Endometrial microvascular endothelial cells (primary cell): ENCODE measurements around the gene DIS3L2. TPM values are rescaled to one million over a fixed set of nuclear protein-coding genes. Genes with fewer than 3 reads are reported as not detected.

Experiments used
- in situ Hi-C: cut with HindIII; loops from 2 replicates; pipeline ENCODE4 v1.10.0; 2017; ENCODE audit warnings: low sequenced_read_pairs, low pct_unique_long_range_greater_than_20kb; ENCODE audit errors: inconsistent ontology term
- total RNA-seq: library from RNA; depleted of rRNA; stranded (reverse); fragments of >200 nt; gene quantifications from one replicate; pipeline ENCODE4 v1.2.3, GENCODE V29; 2015; ENCODE audit errors: inconsistent ontology term

Gene DIS3L2
- total RNA-seq, 1 donor from 2014 or later = 25.8 TPM

DNA sequence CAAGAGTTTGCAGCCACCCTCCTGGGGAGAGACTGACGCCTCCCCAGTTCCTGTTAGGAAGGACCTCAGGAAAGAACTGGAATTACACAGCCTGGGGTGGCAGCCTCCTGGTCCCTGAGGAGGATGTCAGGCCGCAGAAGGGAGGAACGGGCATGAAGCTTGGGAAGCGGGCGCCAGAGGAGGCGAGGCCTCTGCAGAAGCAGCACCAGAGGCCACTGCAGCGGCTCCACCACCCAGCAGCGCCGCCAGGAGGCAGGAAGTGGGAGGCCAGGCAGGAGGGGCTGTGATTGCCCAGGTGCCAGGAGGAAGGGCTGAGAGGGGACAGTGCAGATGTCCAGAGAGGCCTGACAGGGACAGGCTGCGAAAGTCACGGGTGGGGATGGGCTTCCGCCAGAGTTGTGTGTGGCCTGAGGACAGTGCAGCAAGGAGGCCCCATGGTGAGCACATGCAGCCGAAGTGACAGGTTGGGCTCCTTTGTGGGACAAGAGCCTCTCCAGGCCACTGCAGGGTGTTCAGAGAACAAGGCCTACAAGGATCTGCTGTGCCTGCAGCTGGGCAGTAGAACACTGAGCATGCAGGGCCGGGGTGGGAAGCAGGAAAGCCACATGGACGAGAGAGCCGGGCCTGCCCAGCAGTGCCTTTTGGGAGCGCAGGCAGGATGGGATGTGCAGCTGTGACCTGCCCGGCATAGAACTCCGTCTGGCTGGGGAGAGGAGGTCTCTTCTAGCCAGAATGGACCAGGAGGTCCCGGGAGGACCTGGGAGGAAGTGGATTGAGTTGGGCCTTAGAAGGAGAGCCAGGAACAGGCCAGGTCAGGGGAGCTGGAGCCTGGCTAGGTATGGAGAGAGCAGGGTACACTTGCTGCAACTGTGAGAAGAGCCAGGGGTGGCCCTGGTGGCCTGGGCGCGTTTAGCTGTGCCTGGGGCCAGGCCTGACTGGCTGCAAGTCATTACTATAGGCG lies 377.9 kb downstream of the DIS3L2 start:
- in situ Hi-C loops = no loop called here

DNA sequence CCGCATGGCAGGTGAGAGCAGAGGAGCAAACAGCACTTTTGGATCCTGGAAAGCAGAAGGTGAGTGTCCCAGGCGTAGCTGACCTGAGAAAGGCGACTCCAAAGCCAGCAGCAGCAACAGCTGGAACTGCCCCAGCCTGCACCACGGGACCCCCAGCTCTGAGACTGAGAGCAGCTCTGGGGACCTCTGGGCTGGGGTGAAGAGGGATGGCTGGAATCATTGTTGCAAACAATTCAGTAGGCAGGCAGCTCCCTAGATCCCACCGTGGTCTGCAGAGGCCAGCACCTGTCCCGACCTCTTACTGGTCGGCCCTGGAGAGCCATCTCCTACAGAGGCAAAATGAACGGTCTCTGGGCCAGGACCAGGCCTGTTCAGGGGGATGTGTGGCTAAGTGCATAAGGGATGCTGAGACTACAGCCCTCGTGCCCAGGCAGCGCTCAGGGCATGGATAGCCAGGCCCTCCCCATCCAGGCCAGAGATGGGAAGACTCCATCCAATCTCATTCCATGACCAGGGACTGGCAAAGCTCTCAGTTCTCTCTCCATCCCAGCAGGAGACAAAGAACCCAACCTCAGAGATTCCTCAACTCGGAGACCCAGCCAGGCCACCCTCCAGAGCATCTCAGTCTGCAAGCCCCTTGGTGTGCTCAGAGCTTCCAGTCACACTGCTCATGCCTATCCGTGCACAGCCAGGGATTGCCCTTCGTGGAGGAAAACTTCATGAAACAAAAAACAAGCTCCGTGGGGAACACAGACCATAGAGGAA lies 378.8 kb downstream of the DIS3L2 start:
- in situ Hi-C loops = no loop called here

DNA sequence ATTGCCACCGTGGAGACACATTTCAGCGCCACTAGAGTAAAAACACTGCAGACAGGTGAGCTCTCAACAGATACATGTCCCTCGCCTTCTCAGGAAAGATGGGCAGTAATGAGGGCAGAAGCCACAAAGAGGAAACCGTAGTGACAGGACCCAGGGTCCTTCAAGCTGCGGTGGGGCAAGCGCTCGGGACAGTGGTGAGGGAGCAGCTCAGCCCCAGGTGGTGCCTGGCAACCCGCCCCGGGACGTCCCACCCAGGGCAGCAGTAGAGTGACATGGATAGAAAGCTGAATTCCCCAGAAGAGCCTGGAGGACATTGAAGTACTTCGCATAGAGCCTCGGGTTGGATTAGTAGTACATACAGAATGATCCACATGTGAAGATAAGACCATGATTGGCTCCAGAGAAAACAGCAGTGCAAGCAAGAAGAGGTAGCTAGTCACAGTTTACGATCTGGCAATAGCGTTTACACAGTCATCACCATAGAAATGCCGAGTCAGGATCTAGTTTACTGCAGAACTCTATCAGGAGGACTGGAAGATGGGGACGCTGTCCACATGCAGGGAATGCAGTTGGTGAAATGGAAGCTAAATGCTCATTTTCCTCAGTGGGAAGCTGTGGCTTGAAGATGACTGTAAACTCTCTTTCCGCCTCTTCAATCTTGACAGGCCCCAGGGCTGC lies 379.7 kb downstream of the DIS3L2 start:
- in situ Hi-C loops = no loop called here

DNA sequence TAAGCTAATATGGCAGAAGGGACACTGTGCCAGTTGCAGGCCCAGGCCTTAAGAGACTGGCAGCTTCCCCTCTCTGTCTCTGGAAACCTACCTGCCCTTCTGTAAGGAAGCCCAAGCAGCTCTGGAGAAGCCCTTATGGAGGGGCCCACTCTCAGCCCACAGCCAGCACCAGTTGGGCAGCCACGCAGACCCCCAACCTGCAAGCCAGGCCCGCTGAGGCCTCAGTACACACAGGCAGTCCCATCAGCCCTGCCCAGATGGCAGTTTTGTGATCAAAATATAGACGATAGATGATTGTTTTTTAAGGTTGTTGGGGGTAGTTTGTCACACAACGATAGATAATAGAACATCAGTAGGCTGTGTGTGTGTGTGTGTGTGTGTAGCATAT lies 380.2 kb downstream of the DIS3L2 start:
- in situ Hi-C loops = no loop called here

DNA sequence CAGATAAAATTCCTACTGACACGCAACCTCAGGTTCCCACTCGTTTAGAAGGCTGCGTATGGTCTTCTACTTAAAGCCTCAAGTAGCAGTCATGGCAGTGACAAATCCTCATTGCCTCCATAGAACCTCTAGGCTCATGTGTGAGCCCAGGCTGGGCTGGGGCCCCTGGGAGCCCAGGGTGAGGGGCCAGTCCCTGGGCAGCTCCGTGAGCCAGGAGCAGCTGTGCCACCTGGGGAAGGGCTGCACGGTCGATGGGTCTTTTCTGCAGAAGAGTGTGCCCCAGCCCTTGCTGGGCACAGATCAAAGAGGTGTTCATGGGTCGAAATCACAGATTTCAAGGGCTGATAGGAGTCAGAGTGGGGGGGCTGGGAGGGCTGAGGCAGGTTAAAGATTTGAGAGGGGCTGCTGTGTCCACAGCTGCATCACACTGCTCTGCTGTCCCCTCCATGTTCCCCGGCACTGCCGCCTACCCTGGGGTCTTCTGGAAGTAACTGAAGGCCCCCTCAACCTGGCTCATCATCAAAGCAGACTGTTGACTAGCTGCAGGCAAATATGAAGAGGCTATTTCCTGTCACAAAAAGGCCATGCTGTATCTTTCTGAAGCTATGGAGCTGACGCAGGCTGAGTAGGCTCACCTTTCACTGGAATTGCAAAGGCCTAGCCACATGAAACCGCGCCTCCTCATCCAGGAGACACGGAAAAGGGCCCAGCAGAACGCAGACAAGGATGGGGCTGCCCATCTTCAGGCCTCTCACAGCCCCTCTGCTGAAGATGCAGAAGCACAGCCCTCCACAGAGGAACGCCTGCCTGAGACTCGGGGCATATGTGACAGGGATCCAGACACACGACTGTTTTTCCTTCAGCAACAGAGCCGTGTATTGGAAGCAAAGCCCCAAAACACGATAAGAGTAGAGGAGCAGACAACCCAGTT lies 381.4 kb downstream of the DIS3L2 start:
- in situ Hi-C loops = no loop called here

DNA sequence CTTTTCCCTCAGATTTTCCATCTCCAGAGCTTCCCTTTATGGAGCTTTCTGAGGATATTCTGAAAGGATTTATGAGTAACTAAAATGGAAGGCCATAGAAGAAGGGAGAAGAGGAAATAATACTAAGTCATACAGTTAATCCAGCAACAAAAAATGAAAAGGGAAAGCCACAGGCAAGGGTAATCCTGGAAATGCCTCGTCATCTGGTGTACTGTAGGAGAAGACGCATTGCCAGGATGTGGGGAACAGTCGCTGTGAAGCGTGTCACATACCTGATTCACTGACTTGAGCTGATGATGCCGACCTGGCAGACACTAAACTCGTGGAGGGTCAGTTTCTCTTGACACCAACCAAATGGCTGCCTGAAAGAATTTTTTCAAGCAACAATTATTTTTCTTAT lies 382.3 kb downstream of the DIS3L2 start:
- in situ Hi-C loops = no loop called here

DNA sequence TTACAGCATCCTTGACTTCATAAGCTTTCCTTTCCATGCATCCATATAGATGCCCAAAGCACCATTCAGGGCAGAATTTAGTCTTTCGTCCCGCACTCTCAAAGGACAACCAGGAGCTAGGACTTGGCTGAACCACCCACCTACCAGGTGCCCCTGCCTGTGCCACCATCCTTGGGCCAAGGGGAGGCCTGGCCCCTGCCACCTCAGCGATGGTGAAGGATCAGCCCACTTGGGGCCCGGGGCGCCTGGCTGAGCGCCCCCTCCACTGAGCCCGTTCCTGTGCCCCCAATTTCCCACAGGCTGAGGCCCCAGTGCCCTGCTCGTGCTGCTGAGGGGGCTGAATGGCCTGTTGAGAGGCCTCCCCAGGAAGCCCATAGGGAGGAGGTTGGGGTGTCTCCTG lies 383.7 kb downstream of the DIS3L2 start:
- in situ Hi-C loops = no loop called here

DNA sequence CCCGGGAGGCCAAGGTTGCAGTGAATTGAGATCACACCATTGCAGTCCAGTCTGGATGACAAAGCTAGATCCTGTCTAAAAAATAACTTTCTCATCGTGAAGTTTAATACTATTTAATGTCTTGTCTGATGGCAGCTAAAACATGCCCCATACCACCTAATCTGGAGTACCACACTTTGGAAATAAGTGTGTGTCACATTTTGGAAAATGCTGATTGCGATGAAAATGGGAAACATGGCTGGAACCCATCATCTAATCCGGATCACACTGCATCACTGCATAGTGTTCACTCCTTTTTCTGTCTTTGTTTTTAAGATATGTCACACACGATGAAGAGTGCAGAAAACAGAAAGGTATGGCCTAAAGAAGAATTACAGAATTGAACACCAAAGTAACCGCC lies 385.9 kb downstream of the DIS3L2 start:
- in situ Hi-C loops = no loop called here

DNA sequence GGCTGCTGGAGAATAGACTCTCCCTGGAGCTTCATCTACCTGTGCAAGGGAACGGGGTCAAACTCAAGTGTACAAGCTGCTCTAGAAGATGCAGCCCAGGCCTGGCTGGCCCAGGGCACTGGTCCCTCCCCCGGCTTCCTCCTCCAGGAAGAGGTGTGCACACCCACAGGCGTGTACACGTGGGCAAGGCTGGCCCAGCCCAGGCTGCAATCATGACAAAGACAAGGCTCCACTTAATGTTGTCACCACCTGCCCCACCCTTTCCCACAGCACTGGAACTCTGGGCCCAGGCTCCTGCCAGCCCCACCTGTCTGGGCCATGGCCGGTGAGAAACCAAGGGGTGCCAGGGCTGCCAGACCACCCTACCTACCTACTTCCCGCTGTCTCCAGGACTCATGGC lies 387.4 kb downstream of the DIS3L2 start:
- in situ Hi-C loops = no loop called here

DNA sequence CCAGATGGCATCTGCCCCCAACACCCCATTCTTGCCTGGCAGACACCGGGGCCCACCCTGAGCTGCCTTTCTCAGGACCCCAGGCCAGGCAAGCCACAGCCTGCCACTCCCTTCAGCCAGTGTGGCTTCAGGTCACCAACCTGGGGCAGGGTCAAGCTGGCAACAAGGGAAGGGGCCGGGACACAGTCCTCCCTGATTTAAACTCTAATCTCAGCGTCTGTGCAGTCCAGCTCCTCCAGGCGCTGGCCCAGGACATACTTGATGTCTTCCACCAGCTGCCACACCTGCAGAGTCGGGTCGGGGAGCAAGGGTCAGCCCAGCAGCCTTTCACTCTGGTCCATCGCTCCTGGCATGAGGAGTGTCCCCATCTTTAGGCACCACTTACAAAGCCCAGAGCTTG lies 388.0 kb downstream of the DIS3L2 start:
- in situ Hi-C loops = no loop called here

DNA sequence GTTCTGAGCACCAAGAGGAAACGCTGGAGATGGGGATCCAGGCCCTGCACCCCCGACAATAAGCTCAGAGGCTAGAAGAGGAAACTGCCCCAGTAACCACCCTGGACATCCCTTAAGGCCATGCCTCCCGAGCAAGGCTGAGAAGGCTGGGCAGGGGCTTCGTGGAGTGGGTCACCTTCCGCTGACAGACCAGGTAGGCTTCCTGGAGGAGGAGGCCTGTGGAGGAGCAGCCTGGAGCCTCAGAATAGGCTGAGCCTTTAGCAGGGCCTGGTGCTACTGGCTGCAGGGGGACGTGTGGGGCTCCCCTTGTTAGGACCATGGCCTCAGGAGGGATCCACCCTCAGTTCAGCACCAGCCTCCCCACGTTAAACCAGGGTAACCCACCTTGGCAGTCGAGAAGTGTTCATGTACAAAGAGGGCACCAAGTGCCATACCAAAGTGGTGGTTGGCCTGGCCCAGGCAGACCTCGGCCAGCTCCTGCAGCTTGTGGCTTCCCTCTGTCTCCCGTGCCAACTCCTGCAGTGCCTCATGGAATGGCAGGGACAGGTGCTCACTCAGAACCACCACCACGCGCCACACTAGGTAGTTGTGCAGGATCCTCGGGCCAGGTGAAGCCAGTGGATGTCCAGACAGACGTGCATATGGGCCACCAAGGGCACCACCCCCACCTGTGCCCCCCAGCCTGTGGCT lies 388.6 kb downstream of the DIS3L2 start:
- in situ Hi-C loops = no loop called here

DNA sequence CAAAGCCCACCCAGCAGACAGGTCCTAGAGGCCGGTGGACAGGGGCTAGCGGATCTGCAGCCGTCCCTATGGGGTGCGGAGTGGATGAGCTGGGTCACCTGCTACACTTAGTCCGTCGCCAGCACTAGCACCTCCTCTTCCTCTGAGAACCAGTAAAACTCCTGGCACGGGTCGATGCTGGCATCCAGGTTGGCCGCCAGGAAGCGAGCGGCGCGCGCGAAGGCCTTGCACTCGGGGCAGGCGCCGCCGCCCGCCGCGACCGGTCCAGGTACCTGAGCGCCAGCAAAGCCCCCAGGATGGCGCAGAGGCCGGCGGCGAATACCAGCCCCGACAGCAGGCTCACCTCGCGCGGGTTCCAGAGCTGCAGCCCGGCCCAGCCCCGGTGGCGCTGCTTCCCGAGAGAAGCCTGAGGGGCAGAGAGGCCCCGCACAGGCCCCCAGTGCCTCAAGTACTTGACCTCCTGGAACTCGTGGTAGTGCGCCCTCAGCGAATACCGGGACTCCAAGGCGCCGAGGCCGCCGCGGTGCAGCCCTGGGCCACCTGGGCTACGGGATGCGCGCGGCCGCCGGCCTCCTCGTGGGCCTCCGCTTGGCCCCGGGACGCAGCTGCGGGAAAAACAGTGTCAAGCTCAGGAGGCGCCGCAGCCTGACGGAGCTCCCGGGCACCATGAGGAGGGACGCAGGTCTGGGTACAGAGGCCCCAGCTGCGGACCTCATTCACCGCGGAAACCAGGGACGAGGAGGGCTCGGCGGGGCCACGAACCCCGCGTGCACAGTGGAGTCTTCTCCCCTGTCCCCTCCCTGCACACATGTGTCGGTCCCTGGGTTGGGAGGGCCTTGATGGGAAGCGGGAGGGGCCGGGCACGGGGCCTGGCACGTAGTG lies 389.5 kb downstream of the DIS3L2 start:
- in situ Hi-C loops = no loop called here

DNA sequence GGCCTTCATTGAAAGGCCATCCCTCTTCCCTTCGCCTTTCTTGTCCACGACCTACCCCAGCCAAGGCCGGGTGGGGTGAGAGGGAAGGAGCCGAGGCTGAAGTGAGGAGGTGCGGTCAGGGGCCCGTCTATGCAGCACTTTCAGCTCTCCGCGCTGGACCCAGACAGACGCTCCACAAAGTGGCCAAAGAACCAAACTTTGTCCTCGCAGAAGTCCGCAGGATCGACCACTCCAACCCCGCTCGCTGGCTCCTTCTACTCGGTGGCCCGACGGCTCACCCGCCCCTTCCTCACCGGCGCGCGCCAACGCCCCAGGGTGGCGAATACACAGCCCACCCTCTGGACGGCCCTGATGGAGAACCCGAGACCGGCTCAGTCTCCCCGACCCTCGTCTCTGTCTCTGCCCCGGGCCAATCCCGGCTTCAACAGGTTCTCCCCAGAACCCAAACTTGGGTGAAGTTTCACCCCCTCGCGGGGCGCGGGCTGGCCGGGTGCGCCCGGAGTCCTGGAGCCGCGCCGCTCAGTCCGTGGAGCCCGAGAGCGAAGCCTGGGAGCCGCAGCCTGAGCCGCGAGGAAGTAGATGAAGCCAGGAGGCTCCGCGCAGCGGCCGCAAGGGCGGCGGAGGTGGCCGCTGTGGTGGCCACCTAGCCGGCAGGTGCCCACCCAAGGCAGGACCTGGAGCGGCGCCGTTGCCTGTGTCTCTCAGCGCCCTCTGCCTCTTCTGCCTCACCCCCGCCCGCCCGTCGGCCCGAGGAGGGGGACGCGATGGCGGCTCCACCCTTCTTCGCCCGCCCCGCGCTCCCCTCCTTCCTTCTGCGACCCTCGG lies 390.4 kb downstream of the DIS3L2 start:
- in situ Hi-C loops = no loop called here

DNA sequence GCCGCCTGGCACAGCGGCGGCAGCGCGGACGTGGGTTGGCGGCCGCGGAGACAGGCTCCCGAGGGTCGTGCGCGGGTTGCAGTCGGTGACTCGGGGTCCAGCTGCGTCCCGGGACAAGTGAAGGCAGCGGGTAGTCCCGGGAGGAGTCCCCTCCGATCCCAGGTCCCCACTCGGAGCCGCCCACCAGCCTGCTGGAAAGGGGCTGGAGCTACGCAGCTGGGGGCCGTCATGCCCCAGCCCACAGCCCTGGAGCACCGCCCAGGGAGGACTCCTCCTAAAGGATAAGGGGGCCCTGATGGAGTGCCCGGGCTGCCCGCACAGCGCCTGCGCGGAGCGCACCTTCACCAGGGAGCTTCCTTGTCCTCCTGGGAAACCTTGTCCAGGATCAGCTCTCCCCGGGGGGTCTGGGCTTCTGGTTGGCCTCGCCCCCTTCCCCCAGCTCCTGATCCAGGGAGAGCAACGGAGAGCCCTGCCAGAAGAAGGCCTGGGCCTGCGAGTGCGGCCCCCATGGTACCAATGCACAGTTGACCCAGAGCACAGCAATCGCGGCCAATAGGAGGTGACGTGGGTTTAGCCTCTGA lies 391.1 kb downstream of the DIS3L2 start:
- in situ Hi-C loops = no loop called here

DNA sequence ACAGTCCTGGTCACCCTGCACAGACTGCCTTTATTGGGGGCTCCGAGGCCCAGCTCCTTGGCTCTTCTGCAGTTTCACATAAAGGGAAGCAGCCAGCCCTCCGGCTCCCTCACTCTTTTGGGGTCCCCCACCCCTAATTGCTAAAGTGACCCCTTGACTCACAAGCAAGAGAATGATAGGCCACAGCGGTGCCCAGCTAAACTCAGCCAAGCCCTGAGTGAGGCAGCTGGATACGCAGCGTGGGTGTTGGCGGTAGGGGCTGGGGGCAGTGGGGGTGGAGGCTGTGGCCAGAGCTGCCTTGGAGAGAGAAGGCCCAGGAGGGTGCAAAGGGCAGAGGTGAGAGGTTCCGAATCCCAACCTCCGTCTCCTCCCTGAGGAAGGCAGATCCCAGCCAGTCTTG lies 391.6 kb downstream of the DIS3L2 start:
- in situ Hi-C loops = no loop called here

DNA sequence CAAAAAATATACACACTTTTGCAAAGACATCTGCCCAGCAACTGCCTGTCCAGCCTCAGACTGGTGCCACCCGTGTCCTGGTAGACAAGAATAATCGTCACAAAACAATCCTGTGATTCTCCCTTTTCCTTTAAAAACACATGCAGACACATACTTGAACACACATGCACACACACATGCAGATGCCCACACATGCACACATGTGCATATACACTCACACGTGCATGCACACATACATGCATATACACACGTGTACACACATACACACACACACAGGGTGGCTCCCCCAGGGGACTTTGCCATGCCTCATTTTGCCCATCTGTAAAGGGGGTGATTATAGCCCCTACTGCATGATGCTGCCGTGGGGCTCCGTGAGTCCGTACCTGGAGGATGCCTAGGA lies 392.1 kb downstream of the DIS3L2 start:
- in situ Hi-C loops = no loop called here
